ENCODE measurements around the gene COL20A1. TPM values are rescaled to one million over a fixed set of nuclear protein-coding genes. Genes with fewer than 3 reads are reported as not detected.

COL20A1 gene
- total RNA-seq, 1 experiment from 2014 or later, result 0.23 TPM

- POLR2A ChIA-PET, result no interaction called here
- intact Hi-C loops (cut with micrococcal nuclease; ENCODE audit: unreplicated experiment), result no loop called here
- no peak for DNase-seq (ENCODE audit: low read depth, low spot score)
These were observed 87.4 kb downstream of the COL20A1 start for GRCh38 chr20:63380346-63380870.

More at GRCh38 chr20:63380346-63380870, 87.4 kb downstream of the COL20A1 start:
- BruUV-seq (replicated peaks), result no TSS peak
- no peaks in the 10 kb centered on the region for H3K27me3 ChIP-seq (ENCODE audit: control insufficient read depth, insufficient read depth, low read length)
- no peak for ATAC-seq
- H3K9me3 ChIP-seq (ENCODE audit: control insufficient read depth, insufficient read depth, low read depth, low read length), result no peaks in the 10 kb centered on the region; the same call in 1 of the 2 replicates
- CTCF ChIA-PET, result interaction anchor here (0.9 to 2.7 kb wide), 5 partner anchors 10 to 104 kb away, joined by 3 to 14 read pairs (median 4); no protein-coding TSS in a partner anchor
- no peak overlapping the region for H3K27ac ChIP-seq (ENCODE audit: low read length)
- no peak overlapping the region for H3K4me3 ChIP-seq (ENCODE audit: low read depth in 2 of 2, low read length in 2 of 2)
- no peak for TF ChIP-seq SIN3A (IDR thresholded peaks at IDR 0.05; ENCODE audit: borderline replicate concordance, insufficient read depth, low read depth, low read length)
- no peak for TF ChIP-seq CTCF (IDR thresholded peaks at IDR 0.05)
- no peak for TF ChIP-seq TCF7L2 (IDR thresholded peaks at IDR 0.05; ENCODE audit: low read depth, low read length)
- TF ChIP-seq REST (IDR thresholded peaks at IDR 0.05; ENCODE audit: insufficient read depth in 1 of 2, low read depth in 2 of 2, low read length in 1 of 2), result no peak
- TF ChIP-seq POLR2AphosphoS5 (IDR thresholded peaks at IDR 0.05; ENCODE audit: low read depth, low read length), result no peak
- H3K4me1 ChIP-seq (ENCODE audit: control insufficient read depth, insufficient read depth, low read length), result no peaks in the 10 kb centered on the region; the same call in 1 of the 2 replicates
- in situ Hi-C loops (cut with HindIII; ENCODE audit: low pct_unique_long_range_greater_than_20kb, low sequenced_read_pairs), result loop anchor here (25.0 kb wide), 1 partner anchor 93 kb away; the partner anchor contains the start of gene COL20A1
- no peaks in the 10 kb centered on the region for H3K36me3 ChIP-seq (ENCODE audit: control insufficient read depth, insufficient read depth, low read length)
